Activated naive CD4-positive, alpha-beta T cell treated with anti-CD3 and anti-CD28 coated beads, Interleukin-2, amount 50 U/mL, for 16 hours (primary cell): ENCODE data around the gene ARL8A.
A peak's percentile ranks its signal among the peaks of the same experiment; 100 is the strongest.
"Not testable (repeated sequence)": the region's sequence is repeated elsewhere in the genome, so short reads cannot be mapped to it uniquely, and the experiment has no call there.

Experiments used
- DNase-seq: peaks from one replicate; pipeline ENCODE4 v3.0.0-alpha.2; 2020

ARL8A gene

GRCh38 chr1:202156590-202156989 lies 12.1 kb upstream of the ARL8A start:
- DNase-seq, result no peak

DNA sequence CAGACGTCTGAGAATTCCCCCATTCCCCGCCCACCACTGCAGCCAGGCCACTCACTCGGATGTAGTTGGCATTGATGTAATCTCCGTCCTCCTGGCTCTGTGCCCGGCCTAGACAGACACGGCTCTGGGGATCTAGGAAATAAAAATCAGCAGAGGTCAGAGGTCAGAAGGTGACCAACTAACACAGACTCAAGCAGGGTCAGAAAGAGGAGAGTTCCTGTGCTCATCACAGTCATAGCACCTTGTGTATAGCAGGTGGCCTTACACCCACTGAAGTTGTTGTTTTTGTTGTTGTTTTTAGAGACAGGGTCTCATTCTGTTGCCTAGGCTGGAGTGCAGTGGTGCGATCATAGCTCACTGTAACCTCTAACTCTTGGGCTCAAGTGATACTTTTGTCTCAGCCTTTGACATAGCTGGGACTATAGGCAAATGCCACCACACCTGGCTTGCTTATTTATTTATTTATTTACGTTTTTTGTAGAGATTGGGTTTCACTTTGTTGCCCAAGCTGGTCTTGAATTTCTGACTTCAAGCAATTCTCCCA lies 11.0 kb upstream of the ARL8A start:
- DNase-seq, result no peak

- DNase-seq, result peak; percentile 43
Observed at GRCh38 chr1:202154766-202155477, 10.4 kb upstream of the ARL8A start.

GRCh38 chr1:202154148-202154765 lies 9.7 kb upstream of the ARL8A start:
- no peak for DNase-seq

DNA sequence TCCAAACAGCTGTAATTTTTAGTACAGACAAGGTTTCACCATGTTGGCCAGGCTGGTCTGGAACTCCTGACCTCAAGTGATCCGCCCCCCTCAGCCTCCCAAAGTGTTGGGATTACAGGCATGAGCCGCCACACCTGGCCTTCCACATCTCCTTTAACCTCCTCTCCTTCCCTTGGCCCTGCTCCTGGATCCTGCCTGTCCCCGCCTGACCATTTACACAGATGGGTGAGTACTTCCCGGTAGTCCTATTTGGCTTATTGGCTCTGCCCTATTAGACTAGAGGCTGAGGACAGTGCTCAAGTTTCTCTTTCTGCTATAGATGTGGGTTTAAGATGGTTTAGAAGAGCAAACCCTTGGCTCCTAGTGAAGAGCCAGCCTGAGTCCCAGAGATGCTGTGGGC lies 8.7 kb upstream of the ARL8A start:
- no peak for DNase-seq

- no peak for DNase-seq
Observed at GRCh38 chr1:202152399-202152798, 7.9 kb upstream of the ARL8A start.

GRCh38 chr1:202151045-202151444 lies 6.5 kb upstream of the ARL8A start:
- DNase-seq, result no peak

- no peak for DNase-seq
Observed at GRCh38 chr1:202150602-202151001, 6.1 kb upstream of the ARL8A start.

DNA sequence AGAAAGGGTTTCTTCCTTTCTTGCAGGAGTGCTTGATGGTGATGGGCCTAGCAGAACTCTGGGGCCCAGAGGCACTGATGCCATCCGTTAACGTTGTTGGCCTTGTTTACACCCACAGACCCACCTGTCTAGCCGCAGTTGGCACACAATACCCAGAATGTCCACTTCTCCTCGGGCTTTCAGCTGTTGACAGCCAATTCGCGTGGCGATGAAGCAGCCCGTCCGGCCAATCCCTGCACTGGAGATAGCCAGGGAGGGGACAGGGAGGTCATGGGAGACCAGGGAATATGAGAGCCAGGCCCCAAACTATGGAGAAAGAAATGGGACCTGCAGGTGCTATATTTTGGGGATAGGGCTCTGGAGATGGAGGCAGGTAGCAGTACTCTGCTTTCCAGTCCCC lies 5.7 kb upstream of the ARL8A start:
- no peak for DNase-seq

- DNase-seq, result no peak
Observed at GRCh38 chr1:202149566-202149965, 5.0 kb upstream of the ARL8A start.

- no peak for DNase-seq
Observed at GRCh38 chr1:202148391-202148790, 3.9 kb upstream of the ARL8A start.

GRCh38 chr1:202146993-202147392 lies 2.5 kb upstream of the ARL8A start:
- DNase-seq, result no peak

- no peak for DNase-seq
Observed at GRCh38 chr1:202146279-202146678, 1.7 kb upstream of the ARL8A start.

DNA sequence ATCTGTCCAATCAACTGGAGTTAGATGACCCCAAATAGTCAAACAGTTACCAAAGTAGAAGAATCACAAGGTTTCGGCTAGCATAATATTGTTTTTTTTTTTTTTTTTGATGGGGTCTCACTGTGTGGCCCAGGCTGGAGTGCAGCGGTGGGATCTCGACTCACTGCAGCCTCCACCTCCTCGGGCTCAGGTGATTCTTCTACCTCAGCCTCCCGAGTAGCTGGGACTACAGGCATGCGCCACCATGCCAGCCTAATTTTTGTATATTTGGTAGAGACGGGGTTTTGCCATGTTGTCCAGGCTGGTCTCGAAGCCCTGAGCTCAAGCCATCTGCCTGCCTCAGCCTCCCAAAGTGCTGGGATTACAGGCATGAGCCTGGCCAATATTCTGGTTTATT lies 1.2 kb upstream of the ARL8A start:
- not testable (repeated sequence) for DNase-seq

DNA sequence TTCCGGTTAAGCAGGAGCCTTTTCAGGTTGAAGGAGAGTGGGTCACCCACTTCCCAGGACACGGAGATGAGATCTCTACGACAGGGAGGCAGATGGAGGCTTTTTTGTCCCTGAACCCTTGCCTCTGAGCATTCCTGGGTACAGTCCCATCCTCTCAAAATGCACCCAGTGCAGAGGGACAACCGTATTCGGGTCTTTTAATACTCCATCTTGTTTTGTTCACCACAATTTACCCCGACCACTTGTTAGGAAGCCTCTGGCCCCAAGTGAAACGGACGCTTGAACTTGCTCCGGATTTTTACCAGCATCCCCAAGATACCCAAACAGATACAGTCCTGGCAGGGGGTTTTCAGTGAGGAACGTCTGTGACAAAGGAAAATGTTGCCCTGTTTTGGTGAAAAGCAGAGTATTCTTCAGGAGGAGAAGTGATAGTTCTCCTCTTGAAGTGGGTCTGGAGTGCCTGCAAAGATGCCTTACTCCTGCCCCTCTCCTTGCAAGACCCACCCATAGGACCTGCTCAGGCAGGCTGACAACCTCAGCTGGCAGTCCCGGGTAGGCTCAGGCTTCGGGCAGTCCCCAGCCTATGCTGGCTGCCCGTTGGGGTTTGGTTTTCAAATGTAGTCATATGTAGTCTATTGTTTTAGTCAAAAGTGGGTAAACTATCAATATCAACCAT lies 669 bp upstream of the ARL8A start:
- no peak for DNase-seq

DNA sequence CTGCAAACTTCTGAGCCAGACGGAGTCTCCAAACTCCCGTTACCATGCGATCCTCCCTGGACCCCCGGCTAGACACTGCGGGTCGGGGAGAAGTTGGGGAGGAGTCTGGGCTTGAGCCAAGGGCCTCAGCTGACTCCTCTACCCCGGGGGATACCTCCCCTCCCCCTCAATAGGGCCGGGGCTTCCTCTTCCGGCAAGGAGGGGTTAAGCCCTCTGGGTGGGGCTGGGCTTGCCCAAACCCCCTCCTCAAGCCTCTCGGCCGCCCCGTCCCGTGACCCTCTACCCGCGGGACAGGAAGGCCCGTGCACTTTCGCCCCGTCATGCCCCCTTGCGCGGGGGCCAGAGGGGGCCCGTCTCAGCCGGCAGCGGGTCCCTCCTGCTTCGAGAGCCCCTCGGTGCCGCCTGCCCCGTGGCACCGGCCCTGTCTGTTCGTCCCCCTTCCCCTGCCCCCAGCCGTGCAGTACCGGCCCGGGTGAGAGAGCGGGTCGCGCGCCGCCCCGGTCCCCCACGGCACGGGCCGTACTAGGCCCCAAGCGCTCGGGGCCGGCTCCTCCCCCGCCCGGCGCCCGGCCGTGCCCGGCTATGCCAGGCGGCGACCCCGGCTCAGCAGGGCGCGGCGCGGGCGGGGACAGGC lies 652 bp downstream of the ARL8A start:
- peak; percentile 36 for DNase-seq

DNA sequence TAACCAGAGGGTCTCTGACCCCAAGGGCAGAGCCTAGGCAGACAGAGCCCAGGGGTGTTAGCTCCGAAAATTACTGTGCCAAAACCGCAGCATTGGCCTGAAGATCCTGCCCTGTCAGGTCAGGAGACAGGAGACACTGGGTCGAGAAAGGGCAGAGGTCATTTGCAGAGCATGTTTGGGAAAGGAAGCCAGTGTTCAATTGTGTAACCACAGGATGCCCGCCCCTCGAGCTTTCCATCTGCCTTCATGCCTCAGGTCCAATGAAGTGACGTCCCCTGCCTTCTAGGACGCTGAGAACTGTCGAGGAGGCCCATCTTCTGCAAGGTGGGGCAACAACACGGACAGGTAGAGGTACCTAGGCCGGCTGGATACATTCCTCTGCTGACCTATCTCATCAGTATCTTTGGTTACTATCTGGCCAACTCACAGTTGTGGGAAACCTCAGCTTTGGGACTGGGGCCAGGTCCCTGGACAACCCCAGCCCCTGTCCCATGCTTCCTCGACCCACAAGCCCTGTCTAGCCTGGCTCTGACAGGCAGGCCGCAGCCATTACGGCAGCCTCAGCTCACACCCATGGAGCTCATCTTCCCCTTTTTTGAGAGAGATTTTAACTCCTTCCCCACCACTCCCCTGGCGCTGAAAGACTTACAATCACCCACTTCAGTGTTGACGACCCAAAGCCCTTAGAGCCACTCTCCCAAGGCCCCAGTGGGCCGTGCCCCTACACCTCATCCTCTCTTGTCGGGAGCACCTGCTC lies 1.3 kb downstream of the ARL8A start:
- no peak for DNase-seq

DNA sequence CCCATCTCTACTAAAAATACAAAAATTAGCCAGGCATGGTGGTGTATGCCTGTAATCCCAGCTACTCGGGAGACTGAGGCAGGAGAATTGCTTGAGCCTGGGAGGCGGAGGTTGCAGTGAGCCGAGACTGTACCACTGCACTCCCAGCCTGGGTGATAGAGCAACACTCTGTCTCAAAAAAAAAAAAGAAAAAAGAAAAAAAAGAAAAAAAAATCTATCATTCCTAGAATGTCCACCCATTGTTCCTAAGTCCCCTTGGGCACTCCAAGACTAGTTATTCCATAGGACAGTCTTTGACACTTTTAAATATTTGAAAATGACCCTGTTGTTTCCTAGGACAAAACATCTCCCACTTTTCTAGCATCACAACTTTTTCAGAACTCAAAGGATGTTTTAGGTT lies 3.1 kb downstream of the ARL8A start:
- not testable (repeated sequence) for DNase-seq

DNA sequence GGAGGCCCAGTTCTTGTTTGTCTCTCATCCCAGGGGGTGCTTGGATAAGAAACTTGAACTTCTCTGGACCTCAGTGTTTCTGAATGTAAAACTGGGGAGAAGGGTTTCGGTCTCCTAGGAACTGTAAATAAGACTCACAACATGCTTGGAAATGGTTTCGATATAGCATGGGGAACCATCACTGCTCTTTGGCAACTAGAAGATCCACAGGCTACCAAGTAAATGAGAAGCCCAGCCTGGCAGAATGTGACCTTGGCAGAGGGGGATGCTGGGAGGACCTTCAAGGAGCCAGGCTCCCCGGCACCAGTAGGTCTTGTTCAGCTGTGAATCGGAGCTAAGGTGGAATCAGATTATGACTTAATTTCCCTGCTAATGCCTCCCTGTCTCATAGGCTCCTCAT lies 3.7 kb downstream of the ARL8A start:
- no peak for DNase-seq

GRCh38 chr1:202135221-202135721 lies 9.3 kb downstream of the ARL8A start:
- DNase-seq, result peak; percentile 49

- DNase-seq, result no peak
Observed at GRCh38 chr1:202134645-202135172, 9.8 kb downstream of the ARL8A start.

GRCh38 chr1:202133989-202134388 lies 10.5 kb downstream of the ARL8A start:
- DNase-seq, result no peak
